Stomach (tissue), 9 donors: ENCODE data around the gene LOXHD1. TPM values are rescaled to one million over a fixed set of nuclear protein-coding genes. Genes with fewer than 3 reads are reported as not detected.

Source experiments
- DNase-seq, 2 donors: peaks; one replicate each; pipeline versions ENCODE4 v3.0.0 to v3.0.0-alpha.2; 2013 to 2019
- H3K27ac ChIP-seq, 5 donors: fragments of 200-600 bp in 4 of 5; sonication (generic) in 4 of 5; one replicate each; pipeline ENCODE4 v1.5.1; 2013 to 2019; ENCODE audit warnings: mild to moderate bottlenecking in 1 of 5, moderate library complexity in 1 of 5
- H3K27me3 ChIP-seq, 3 donors: fragments of 200-600 bp; sonication (generic); one replicate each; pipeline ENCODE4 v1.5.1; 2017 to 2019; ENCODE audit warnings: mixed run types in 1 of 3
- H3K36me3 ChIP-seq, 4 donors: fragments of 200-600 bp; sonication (generic); 1 replicate in 3 of 4; 2 replicates in 1 of 4; pipeline ENCODE4 v1.5.1; 2016 to 2019
- H3K4me1 ChIP-seq, 4 donors: fragments of 200-600 bp; sonication (generic); one replicate each; pipeline ENCODE4 v1.5.1; 2016 to 2019
- H3K4me3 ChIP-seq, 4 donors: fragments of 200-600 bp; sonication (generic) in 3 of 4; one replicate each; pipeline ENCODE4 v1.5.1; 2016 to 2019; ENCODE audit warnings: mild to moderate bottlenecking in 1 of 4
- H3K9me3 ChIP-seq, 4 donors: fragments of 200-600 bp; sonication (generic); one replicate each; pipeline ENCODE4 v1.5.1; 2016 to 2019
- EP300 ChIP-seq: sonication (generic); formaldehyde crosslinking; IDR thresholded peaks from one replicate; pipeline ENCODE4 v1.6.1; 2017; ENCODE audit warnings: antibody characterized with exemption
- POLR2A ChIP-seq, 4 donors: fragments of 450-650 bp; IDR thresholded peaks; one replicate each; pipeline ENCODE4 v1.6.1; 2016; ENCODE audit warnings: antibody characterized with exemption in 4 of 4, control low read depth in 2 of 4, mild to moderate bottlenecking in 1 of 4, moderate library complexity in 1 of 4
- POLR2AphosphoS5 ChIP-seq, 3 donors: sonication (generic); formaldehyde crosslinking; IDR thresholded peaks; one replicate each; pipeline ENCODE4 v1.6.1; 2016; ENCODE audit warnings: antibody characterized with exemption in 3 of 3
- WGBS, 5 donors: extraction: QIAGEN DNeasy Blood & Tissue Kit in 3 of 5; methylation state at CpG; one replicate each; pipeline versions ENCODE4 v1.1.5 to v1.1.7; 2013 to 2018; 5-methylcytosine and 5-hydroxymethylcytosine counted together
- intact Hi-C: fragments of 100-400 bp; cut with DNase I; formaldehyde crosslinking; loops from one replicate; pipeline ENCODE4 v1.15.1; 2023; ENCODE audit warnings: low total_unique reads
- polyA plus RNA-seq, 3 donors: library from polyadenylated mRNA; stranded (reverse); fragments of 200-250 nt; gene quantifications; one replicate each; pipeline ENCODE4 v1.2.3, GENCODE V29; 2013
- total RNA-seq, 5 donors: library from RNA; depleted of rRNA; stranded (reverse); fragments of >200 nt; gene quantifications; one replicate each; pipeline versions ENCODE4 v1.1.0 to v1.2.3, GENCODE V29; 2014 to 2016
- TF ChIP-seq, protein P1 (sequence below), 7 experiments: fragments of 450-650 bp in 4 of 7; fragments of 200-600 bp in 3 of 7; sonication (generic) in 3 of 7; IDR thresholded peaks; one replicate each; pipeline ENCODE4 v1.5.1; 2016 to 2019; ENCODE audit warnings: antibody characterized with exemption in 7 of 7, control low read depth in 2 of 7, mild to moderate bottlenecking in 1 of 7
- donor health status: healthy with polysubstance abuse.
- donor health status: Bipolar disorder and iron deficiency.
- donor health status: healthy.

Gene LOXHD1
- total and polyA plus RNA-seq, 8 donors, result 0.03 to 1.3 (median 0.29) TPM; not detected in 4

DNA sequence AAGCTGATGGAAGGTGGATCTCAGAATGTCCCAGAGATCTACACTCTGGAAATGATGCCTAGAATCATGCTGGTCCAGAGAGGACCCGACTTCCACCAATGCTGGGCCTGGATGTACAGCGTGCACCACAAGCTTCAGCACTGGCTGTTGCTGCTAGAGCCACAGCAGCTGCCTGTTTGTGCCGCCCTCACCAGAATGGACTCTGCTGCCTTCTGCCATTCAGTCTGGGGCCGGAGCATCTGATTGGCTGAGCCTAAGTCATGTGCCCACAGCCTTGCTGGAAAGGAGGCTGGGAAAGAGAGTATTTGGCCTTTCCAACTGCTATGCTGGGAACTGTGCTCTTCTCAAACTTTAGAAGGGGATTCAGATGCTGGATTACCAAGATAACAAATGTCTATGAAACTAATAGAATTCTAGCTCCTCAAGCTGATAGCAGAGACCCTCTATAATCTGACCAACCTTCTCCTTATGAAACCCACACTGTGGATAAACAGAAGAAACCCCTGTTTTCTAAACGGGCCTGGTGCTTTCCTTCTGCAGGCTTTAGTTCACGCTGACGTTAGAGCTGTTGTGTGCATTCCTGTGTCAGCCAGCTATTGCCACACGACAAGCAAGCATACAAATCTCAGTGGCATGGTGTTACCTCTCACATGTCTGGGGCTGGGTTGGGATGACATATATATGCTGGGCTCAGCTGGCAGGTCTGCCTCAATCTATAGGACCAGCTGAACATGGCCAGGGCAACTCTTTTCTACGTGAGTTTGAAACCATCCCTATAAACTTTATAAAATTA, 4.1 kb upstream of the LOXHD1 start:
- intact Hi-C loops, result loop anchor here (10.0 kb wide), 2 partner anchors 376 to 496 kb away; no protein-coding TSS in a partner anchor
- 68 to 77% (median 71%) methylated on average over 9 of the region's 9 CpGs for WGBS, 5 donors
- DNase-seq, result peak in 1 of 2 donors; percentile 47

DNA sequence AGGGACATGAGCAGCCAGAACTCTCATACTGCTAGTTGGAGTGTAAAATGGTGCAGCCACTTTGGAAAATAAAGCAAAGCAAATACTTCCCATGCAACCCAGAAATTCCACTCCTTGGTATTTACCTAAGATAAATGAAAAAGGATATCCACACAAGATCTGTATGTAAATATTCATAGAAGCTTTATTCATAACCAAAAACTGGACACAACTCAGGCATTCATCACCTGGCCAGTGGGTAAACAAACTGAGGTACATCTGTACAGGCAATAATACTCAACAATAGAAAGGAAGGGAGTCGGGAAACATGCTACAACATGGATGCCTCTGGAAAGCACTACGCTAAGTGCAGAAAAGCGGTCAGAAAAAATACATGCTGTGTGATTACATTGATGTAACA, 2.5 kb upstream of the LOXHD1 start:
- TF ChIP-seq POLR2A (IDR thresholded peaks at IDR 0.05) (no peak), POLR2AphosphoS5 (IDR thresholded peaks at IDR 0.05) (no peak), EP300 (no peak)
- TF ChIP-seq, protein P1, sequence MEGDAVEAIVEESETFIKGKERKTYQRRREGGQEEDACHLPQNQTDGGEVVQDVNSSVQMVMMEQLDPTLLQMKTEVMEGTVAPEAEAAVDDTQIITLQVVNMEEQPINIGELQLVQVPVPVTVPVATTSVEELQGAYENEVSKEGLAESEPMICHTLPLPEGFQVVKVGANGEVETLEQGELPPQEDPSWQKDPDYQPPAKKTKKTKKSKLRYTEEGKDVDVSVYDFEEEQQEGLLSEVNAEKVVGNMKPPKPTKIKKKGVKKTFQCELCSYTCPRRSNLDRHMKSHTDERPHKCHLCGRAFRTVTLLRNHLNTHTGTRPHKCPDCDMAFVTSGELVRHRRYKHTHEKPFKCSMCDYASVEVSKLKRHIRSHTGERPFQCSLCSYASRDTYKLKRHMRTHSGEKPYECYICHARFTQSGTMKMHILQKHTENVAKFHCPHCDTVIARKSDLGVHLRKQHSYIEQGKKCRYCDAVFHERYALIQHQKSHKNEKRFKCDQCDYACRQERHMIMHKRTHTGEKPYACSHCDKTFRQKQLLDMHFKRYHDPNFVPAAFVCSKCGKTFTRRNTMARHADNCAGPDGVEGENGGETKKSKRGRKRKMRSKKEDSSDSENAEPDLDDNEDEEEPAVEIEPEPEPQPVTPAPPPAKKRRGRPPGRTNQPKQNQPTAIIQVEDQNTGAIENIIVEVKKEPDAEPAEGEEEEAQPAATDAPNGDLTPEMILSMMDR (IDR thresholded peaks at IDR 0.05), result no peak
- intact Hi-C loops, result no loop called here

More for the DNA sequence above, 4.1 kb upstream of the LOXHD1 start:
- Histone ChIP-seq H3K9me3 (no peaks in the 10 kb centered on the region), H3K27ac (no peak overlapping the region), H3K4me3 (no peak overlapping the region), H3K4me1 (no peaks in the 10 kb centered on the region), H3K27me3 (peaks cover 0 to 5% (median 0%) of the 10 kb centered on the region in 3 donors), H3K36me3 (no peaks in the 10 kb centered on the region)
- TF ChIP-seq POLR2A (IDR thresholded peaks at IDR 0.05) (no peak), POLR2AphosphoS5 (IDR thresholded peaks at IDR 0.05) (no peak), EP300 (no peak)
- TF ChIP-seq, protein P1 (IDR thresholded peaks at IDR 0.05), result no peak

DNA sequence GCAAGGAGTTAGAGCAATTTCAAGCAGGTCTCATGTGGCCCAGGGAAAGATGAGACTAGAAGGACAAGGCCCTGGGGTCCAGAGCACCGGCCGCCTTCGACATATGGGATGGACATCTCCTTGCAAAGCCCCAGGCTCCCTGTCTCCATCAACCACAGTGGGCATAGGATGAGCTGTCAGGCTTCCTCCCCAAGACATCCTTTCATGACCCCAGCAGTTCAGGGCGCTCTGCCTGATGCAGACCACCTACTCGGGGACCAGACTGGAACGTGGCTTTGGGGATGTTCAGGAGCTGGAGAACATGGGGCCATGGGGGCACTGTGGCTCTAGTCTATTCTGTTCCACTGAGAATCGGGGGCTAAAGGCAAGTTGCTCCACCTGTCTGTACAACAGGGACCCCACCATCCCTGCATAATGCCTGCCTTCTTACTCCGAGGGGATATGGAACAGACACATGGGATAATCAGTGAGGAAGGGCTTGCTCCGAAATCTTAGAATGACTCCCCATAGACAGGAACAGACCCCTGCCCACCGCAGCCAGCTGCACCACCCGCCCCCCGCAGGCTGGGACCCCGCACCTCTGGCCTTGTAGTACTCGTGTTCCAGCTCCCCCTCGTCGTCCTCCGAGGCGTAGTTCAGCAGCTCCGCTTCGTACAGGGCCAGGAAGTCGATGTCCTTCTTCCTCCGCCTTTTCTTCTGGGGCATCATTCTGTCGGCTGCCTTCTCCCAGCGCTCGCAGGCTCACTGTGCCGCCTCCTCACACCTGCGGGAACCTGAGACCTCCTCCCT, 500 bp downstream of the LOXHD1 start:
- WGBS, 5 donors, result 74 to 83% (median 78%) methylated on average over 24 to 27 of the region's 27 CpGs
- Histone ChIP-seq H3K27ac (no peak overlapping the region), H3K4me3 (no peak overlapping the region), H3K27me3 (peaks cover 0 to 5% (median 0%) of the 10 kb centered on the region in 3 donors), H3K36me3 (no peaks in the 10 kb centered on the region), H3K4me1 (no peaks in the 10 kb centered on the region), H3K9me3 (no peaks in the 10 kb centered on the region)
- intact Hi-C loops, result no loop called here
- no peak for DNase-seq
- no peak for TF ChIP-seq POLR2AphosphoS5 (IDR thresholded peaks at IDR 0.05)
- TF ChIP-seq, protein P1 (IDR thresholded peaks at IDR 0.05), result no peak
- TF ChIP-seq POLR2A (IDR thresholded peaks at IDR 0.05), result no peak
- TF ChIP-seq EP300, result no peak

More for the DNA sequence above, 2.5 kb upstream of the LOXHD1 start:
- H3K4me3 ChIP-seq, result no peak overlapping the region
- no peak overlapping the region for H3K27ac ChIP-seq
- no peaks in the 10 kb centered on the region for H3K9me3 ChIP-seq
- peaks cover 0 to 5% (median 0%) of the 10 kb centered on the region in 3 donors for H3K27me3 ChIP-seq
- WGBS, 5 donors, result 53 to 78% (median 63%) methylated on average over 3 of the region's 3 CpGs
- H3K36me3 ChIP-seq, result no peaks in the 10 kb centered on the region
- no peaks in the 10 kb centered on the region for H3K4me1 ChIP-seq
- no peak for DNase-seq

DNA sequence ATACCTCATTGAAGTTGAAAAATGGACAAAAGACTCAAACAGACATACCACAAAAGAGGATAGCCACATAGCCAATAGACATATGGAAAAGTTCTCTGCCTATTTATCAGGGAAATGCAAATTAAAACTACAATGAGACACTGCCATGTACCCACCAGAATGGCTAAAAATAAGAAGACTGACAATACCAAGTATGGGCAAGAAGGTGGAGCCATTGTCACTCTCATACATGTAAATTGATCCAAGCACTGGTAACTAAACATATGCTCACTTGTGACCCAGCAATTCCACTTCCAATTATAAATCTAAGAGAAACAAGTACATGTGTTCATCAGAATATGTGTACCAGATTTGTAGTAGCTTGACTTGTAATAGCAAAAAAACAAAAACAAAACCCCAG, 4.6 kb downstream of the LOXHD1 start:
- Histone ChIP-seq H3K27me3 (peaks cover 0 to 1% (median 0%) of the 10 kb centered on the region in 3 donors), H3K27ac (no peak overlapping the region), H3K9me3 (no peaks in the 10 kb centered on the region), H3K4me3 (no peak overlapping the region), H3K4me1 (no peaks in the 10 kb centered on the region), H3K36me3 (no peaks in the 10 kb centered on the region)
- DNase-seq, result no peak
- TF ChIP-seq, protein P1 (IDR thresholded peaks at IDR 0.05), result no peak
- TF ChIP-seq EP300 (no peak), POLR2AphosphoS5 (IDR thresholded peaks at IDR 0.05) (no peak), POLR2A (IDR thresholded peaks at IDR 0.05) (no peak)
- intact Hi-C loops, result no loop called here
